HG02840 (cell line): ENCODE data around the gene TADA2B.

Source experiments
- ATAC-seq: cut with Tn5 transposase; IDR thresholded peaks from one replicate; pipeline ENCODE4 v1.9.1; 2021; ENCODE audit warnings: mild to moderate bottlenecking, moderate library complexity, moderate number of reproducible peaks; ENCODE audit not compliant: unreplicated experiment, low FRiP score

Gene TADA2B

GRCh38 chr4:7054106-7054880 is 11.1 kb downstream of the TADA2B start:
- no peak for ATAC-seq

- ATAC-seq = no peak
Measured at GRCh38 chr4:7055111-7055989, 12.2 kb downstream of the TADA2B start.

GRCh38 chr4:7055990-7056325 is 12.8 kb downstream of the TADA2B start:
- no peak for ATAC-seq

- no peak for ATAC-seq
Measured at GRCh38 chr4:7058792-7059191, 15.6 kb downstream of the TADA2B start.

GRCh38 chr4:7059662-7060061 is 16.5 kb downstream of the TADA2B start:
- no peak for ATAC-seq

- ATAC-seq = no peak
Measured at GRCh38 chr4:7060346-7061150, 17.4 kb downstream of the TADA2B start.

GRCh38 chr4:7061815-7062214 is 18.6 kb downstream of the TADA2B start:
- no peak for ATAC-seq

- no peak for ATAC-seq
Measured at GRCh38 chr4:7062816-7063215, 19.6 kb downstream of the TADA2B start.

- ATAC-seq = no peak
Measured at GRCh38 chr4:7063362-7063761, 20.2 kb downstream of the TADA2B start.

GRCh38 chr4:7066006-7066405 is 22.8 kb downstream of the TADA2B start:
- no peak for ATAC-seq

GRCh38 chr4:7066493-7066892 is 23.3 kb downstream of the TADA2B start:
- ATAC-seq = no peak

GRCh38 chr4:7067126-7067451 is 23.9 kb downstream of the TADA2B start:
- ATAC-seq = no peak

- ATAC-seq = peak; percentile 91
Measured at GRCh38 chr4:7067452-7068278, 24.5 kb downstream of the TADA2B start, which contains the start of gene GRPEL1. Gene GRPEL1, minus strand, starts transcription at chr4:7068064. Its CDS starts 32 bp downstream, at chr4:7068032.

GRCh38 chr4:7068279-7068842 is 25.2 kb downstream of the TADA2B start:
- peak; percentile 12 for ATAC-seq

- no peak for ATAC-seq
Measured at GRCh38 chr4:7068883-7069282, 25.7 kb downstream of the TADA2B start.

GRCh38 chr4:7070729-7071511 is 27.7 kb downstream of the TADA2B start:
- peak; percentile 32 for ATAC-seq

- ATAC-seq = no peak
Measured at GRCh38 chr4:7073059-7073458, 29.9 kb downstream of the TADA2B start.

GRCh38 chr4:7073526-7074390 is 30.6 kb downstream of the TADA2B start:
- no peak for ATAC-seq
